Gastroesophageal sphincter (tissue), 3 donors: Measurements from ENCODE around the gene FRG2C.
"Not testable (repeated sequence)": the region's sequence is repeated elsewhere in the genome, so short reads cannot be mapped to it uniquely, and the experiment has no call there.

Experiments
- CTCF ChIP-seq, 4 experiments: fragments of 200-600 bp in 2 of 4; fragments of 450-650 bp in 2 of 4; sonication (generic) in 1 of 4; IDR thresholded peaks; one replicate each; pipeline ENCODE4 v1.5.1; 2017 to 2019; ENCODE audit warnings: antibody characterized with exemption in 4 of 4, mild to moderate bottlenecking in 2 of 4, moderate library complexity in 2 of 4
- EP300 ChIP-seq: sonication (generic); formaldehyde crosslinking; IDR thresholded peaks from one replicate; pipeline ENCODE4 v1.6.1; 2017; ENCODE audit warnings: antibody characterized with exemption, mild to moderate bottlenecking
- POLR2A ChIP-seq, 2 donors: fragments of 450-650 bp; IDR thresholded peaks; one replicate each; pipeline ENCODE4 v1.6.1; 2017; ENCODE audit warnings: antibody characterized with exemption in 2 of 2, mild to moderate bottlenecking in 2 of 2, moderate library complexity in 1 of 2
- POLR2AphosphoS5 ChIP-seq: sonication (generic); formaldehyde crosslinking; IDR thresholded peaks from one replicate; pipeline ENCODE4 v1.6.1; 2017; ENCODE audit warnings: antibody characterized with exemption

- TF ChIP-seq CTCF (IDR thresholded peaks at IDR 0.05); POLR2A (IDR thresholded peaks at IDR 0.05); POLR2AphosphoS5; EP300: not testable (repeated sequence)
Measured at GRCh38 chr3:75669348-75670297, 5.5 kb downstream of the FRG2C start.
